ENCODE data around the gene MAD1L1.

The MAD1L1 gene

GRCh38 chr7:2143981-2144595 is 88.7 kb downstream of the MAD1L1 start:
- no peak for TF ChIP-seq EZH2phosphoT487 (IDR thresholded peaks at IDR 0.05; ENCODE audit: borderline replicate concordance, low read length)
- no peak for TF ChIP-seq CTCF (IDR thresholded peaks at IDR 0.05; ENCODE audit: low read depth, low read length, poor library complexity, severe bottlenecking)

GRCh38 chr7:2143450-2143849 is 89.3 kb downstream of the MAD1L1 start:
- Histone ChIP-seq H3K27me3 (ENCODE audit: control insufficient read depth, low read length) (no peaks in the 10 kb centered on the region), H3K9me2 (replicated peaks; ENCODE audit: control insufficient read depth, low read length) (no peaks in the 10 kb centered on the region), H3K4me2 (ENCODE audit: low read length) (no peak overlapping the region), H4K20me1 (ENCODE audit: control insufficient read depth, insufficient read depth, low read depth, low read length) (0 out of 2 replicates have a peak, but pooled peaks cover 2% of the 10 kb centered on the region), H3K79me2 (ENCODE audit: control insufficient read depth, low read length) (no peaks in the 10 kb centered on the region; the same call in 1 of the 2 replicates), H3K27ac (ENCODE audit: low read depth, low read length) (no peak overlapping the region), H3F3A (ENCODE audit: control insufficient read depth, insufficient read depth) (no peaks in the 10 kb centered on the region), H3K4me3 (ENCODE audit: low read length) (no peak overlapping the region), H3K36me3 (ENCODE audit: control insufficient read depth, low read length) (peaks cover 45% of the 10 kb centered on the region), H3K9me3 (ENCODE audit: control insufficient read depth, insufficient read depth, low read length) (no peaks in the 10 kb centered on the region), H3K4me1 (ENCODE audit: control insufficient read depth, low read length) (no peaks in the 10 kb centered on the region)
- TF ChIP-seq CTCF (IDR thresholded peaks at IDR 0.05; ENCODE audit: low read depth, low read length, poor library complexity, severe bottlenecking) (no peak), EZH2phosphoT487 (IDR thresholded peaks at IDR 0.05; ENCODE audit: borderline replicate concordance, low read length) (no peak)

More at GRCh38 chr7:2143981-2144595, 88.7 kb downstream of the MAD1L1 start:
- 0 out of 2 replicates have a peak, but pooled peaks cover 2% of the 10 kb centered on the region for H4K20me1 ChIP-seq (ENCODE audit: control insufficient read depth, insufficient read depth, low read depth, low read length)
- H3K79me2 ChIP-seq (ENCODE audit: control insufficient read depth, low read length): no peaks in the 10 kb centered on the region; the same call in 1 of the 2 replicates
- no peak overlapping the region for H3K27ac ChIP-seq (ENCODE audit: low read depth, low read length)
- no peaks in the 10 kb centered on the region for H3F3A ChIP-seq (ENCODE audit: control insufficient read depth, insufficient read depth)
- no peaks in the 10 kb centered on the region for H3K4me1 ChIP-seq (ENCODE audit: control insufficient read depth, low read length)
- H3K4me3 ChIP-seq (ENCODE audit: low read length): no peak overlapping the region
- H3K27me3 ChIP-seq (ENCODE audit: control insufficient read depth, low read length): no peaks in the 10 kb centered on the region
- peaks cover 49% of the 10 kb centered on the region for H3K36me3 ChIP-seq (ENCODE audit: control insufficient read depth, low read length)
- H3K4me2 ChIP-seq (ENCODE audit: low read length): no peak overlapping the region
- no peaks in the 10 kb centered on the region for H3K9me2 ChIP-seq (replicated peaks; ENCODE audit: control insufficient read depth, low read length)
- H3K9me3 ChIP-seq (ENCODE audit: control insufficient read depth, insufficient read depth, low read length): no peaks in the 10 kb centered on the region

GRCh38 chr7:2142386-2142785 is 90.4 kb downstream of the MAD1L1 start:
- peaks cover 43% of the 10 kb centered on the region for H3K36me3 ChIP-seq (ENCODE audit: control insufficient read depth, low read length)
- no peak overlapping the region for H3K4me3 ChIP-seq (ENCODE audit: low read length)
- H3K9me2 ChIP-seq (replicated peaks; ENCODE audit: control insufficient read depth, low read length): no peaks in the 10 kb centered on the region
- H3K27ac ChIP-seq (ENCODE audit: low read depth, low read length): no peak overlapping the region
- no peak overlapping the region for H3K4me2 ChIP-seq (ENCODE audit: low read length)
- no peaks in the 10 kb centered on the region for H3K27me3 ChIP-seq (ENCODE audit: control insufficient read depth, low read length)
- H4K20me1 ChIP-seq (ENCODE audit: control insufficient read depth, insufficient read depth, low read depth, low read length): 0 out of 2 replicates have a peak, but pooled peaks cover 2% of the 10 kb centered on the region
- H3F3A ChIP-seq (ENCODE audit: control insufficient read depth, insufficient read depth): no peaks in the 10 kb centered on the region
- no peaks in the 10 kb centered on the region for H3K9me3 ChIP-seq (ENCODE audit: control insufficient read depth, insufficient read depth, low read length)
- TF ChIP-seq CTCF (IDR thresholded peaks at IDR 0.05; ENCODE audit: low read depth, low read length, poor library complexity, severe bottlenecking) (no peak), EZH2phosphoT487 (IDR thresholded peaks at IDR 0.05; ENCODE audit: borderline replicate concordance, low read length) (no peak)
- H3K79me2 ChIP-seq (ENCODE audit: control insufficient read depth, low read length): no peaks in the 10 kb centered on the region; the same call in 1 of the 2 replicates
- no peaks in the 10 kb centered on the region for H3K4me1 ChIP-seq (ENCODE audit: control insufficient read depth, low read length)
